Activated CD4-positive, alpha-beta T cell treated with anti-CD3 and anti-CD28 coated beads, Interleukin-2, Interleukin-4, amounts not matched to agents 100 ng/mL and 50 ng/mL, durations not matched to agents 16 hours and 8 hours (primary cell): ENCODE data around the gene ABCA3.

ENCODE experiments used
- DNase-seq: peaks from one replicate; pipeline ENCODE4 v3.0.0-alpha.2; 2020; ENCODE audit warnings: low spot score

ABCA3 gene

DNA sequence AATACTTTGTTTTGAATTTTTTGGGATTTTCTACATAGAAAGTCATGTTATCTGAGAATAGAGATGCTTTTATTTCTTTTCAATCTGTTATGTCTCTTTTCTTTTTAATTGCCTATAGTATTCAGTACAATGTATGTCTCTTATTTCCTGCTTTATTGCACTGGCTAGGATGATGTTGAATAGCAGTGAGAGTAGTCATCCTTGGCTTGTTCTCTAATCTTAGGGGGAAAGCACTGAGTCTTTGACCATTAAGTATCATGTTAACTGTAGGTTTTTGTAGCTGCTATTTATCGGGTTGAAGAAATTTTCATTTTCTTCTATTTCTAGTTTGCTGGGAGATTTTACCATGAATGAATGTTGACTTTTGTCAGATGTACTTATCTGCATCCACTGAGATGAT, 10.0 kb upstream of the ABCA3 start:
- no peak for DNase-seq

DNA sequence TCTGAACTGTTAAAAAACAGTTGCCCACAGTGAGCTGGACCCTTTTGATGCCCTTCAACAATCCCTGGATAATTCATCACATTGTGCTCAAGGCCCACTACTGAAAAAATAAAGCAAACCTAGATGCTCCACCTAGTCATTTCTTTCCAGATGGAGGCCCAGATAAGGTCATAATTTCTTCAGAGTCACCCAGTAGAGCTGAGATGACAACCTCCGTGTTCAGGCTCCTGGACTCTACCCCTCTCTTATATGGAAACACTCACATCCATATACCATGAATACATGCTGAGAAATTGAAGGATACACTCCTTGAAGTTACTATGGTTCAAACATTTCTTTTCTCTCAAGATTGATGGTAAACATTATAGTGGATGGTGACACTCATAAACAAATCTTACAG, 2.7 kb upstream of the ABCA3 start:
- DNase-seq = peak; percentile 39

DNA sequence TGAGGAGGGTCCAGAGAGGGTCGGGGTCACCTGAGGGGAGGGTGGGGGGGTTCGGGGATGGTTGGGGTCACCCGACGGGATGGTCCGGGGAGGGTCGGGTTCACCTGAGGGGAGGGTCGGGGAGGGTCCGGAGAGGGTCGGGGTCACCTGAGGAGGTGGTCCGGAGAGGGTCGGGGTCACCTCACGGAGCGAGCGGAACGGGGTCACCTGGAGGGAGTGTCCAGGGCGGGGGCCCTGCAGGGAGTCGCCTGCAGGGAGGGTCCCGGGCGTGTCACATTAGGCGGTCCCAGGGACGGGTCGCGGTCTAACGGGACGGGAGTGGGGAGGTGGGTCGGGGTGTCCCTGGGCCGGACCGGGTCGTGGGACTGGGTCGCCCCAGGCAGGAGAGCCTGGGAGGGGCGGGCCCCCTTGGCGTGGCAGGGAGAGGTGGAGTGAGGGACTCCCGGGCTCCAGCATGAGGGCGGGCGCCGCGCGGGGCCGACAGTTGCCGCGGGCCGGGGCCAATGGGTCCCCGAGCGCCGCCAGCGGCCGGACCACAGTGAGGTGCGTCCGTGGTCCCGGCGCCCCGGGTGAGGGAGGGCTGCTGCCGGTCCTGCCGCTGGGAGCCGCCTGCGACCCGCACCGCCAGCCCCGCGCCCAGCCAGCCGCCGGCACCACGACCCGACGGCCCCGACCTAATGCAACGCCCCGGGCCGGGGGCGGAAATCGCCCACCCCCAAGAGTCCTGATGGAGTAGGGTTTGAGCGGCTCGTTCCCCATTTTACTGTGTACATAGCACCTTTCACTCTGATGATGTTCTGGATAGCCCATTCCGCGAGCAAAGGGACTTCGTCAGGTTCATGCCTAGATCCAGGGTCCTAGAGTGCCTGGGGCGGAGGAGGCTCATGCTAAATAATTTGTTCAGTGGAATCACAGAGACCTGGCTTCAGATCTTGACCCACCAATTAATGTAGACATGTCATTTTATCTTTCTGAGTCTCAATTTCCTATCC, 1.2 kb upstream of the ABCA3 start:
- DNase-seq = no peak

DNA sequence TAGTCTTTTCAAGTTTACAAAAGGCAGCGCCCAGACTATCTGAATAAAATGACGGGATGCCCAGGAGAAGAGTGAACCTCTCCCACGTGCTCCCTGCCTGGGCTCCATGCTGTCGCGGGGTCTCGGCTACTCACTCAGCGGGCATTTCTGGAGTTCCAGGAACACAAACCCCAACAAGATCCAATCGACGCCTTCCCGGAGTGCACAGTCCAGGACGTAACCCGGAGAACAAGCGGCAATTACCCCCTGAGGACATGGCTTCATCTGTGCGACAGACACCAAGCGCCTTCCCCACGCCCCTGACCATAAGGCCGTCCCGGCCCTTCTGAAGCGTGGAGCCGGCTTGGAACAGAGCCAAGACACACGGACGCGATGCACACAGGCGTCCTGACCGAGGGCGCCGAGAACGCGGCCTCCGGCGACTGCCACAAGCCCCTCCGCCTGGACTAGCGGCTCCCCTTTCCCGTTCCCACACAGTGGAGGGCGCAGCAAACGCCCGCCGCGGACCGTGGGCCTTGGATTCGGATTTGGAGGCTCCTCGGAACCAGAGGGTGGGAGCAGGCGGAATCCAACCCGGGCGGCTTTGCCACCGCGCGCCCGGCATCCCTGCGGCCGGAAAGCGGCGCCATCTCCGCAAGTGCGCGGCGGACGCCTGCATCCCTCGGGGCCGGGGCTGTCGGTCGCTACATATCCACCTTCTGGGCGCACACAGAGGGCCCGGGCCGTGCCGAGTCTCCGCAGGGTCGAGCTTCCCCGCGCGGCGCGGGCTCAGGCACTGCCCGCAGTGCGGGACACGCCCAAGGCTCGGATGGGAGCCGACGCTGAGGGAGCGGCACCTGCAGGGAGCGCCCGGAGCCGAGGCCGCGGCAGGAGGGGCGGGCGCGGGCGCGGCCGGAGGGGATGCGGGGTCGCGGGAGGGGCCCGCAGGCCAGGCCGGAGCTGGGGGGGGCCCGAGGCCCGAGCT, 725 bp downstream of the ABCA3 start:
- peak; percentile 37 for DNase-seq

DNA sequence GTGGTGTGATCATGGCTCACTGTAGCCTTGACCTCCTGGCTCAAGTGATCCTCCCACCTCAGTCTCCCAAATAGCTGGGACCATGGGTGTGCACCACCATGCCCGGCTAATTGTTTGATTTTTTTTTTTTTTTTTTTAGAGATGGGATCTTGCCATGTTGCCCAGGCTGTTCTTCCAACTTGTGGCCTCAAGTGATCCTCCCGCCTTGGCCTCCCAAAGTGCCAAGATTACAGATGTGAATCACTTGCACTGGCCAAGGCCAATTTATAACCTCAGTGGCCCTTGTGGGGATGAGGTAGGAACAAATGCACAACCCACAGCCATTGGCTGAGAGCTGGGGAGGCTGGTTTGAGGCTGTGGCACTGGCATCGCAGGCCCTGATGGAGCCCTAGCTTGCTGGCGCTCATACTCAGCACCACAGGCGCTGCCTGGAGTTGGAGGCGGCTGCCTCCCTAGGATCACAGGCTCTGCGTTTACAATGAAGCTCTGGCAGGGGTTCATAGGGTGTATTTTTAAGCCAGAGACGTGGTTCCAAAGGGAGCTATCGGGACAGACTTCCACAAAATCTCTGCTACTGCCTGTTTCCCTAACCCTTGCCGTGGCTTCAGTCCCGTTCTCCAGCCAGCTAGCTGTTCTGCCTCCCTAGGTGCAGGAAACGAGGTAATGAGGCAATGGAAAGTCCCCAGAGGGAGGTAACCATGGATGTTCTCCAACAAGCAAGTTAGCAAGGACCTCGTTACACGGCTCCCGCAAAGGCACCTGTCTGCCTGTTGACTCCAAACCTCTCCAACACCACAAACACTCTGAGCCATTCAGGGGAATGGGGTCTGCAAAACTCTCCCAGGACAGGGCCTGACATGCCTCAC, 2.9 kb downstream of the ABCA3 start:
- DNase-seq = no peak

DNA sequence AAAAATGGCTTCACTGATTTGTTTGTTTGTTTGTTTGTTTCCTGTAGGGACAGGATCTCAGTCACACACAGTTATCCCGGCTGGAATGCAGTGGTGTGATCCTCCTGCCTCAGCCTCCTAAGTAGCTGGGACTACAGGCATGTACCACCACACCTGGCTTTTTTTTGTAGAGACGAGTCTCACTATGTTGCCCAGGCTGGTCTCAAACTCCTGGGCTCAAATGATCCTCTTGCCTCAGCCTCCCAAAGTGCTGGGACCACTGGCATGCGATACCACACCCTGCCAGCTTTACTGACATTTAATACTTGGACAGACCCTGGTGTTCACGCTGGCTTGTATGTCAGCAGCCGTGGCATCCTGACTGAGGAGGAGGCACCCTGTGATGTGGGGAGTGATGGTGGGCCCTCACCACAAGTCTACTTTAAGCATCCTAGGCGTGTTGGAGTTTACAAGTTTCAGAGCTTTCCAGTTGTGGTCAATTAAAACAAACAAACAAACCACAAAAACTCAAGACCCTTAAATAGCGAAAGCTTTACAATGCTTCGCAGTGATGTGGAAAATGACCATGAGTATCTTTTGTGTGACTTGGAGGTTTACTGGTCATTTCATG, 5.1 kb downstream of the ABCA3 start:
- DNase-seq = no peak

DNA sequence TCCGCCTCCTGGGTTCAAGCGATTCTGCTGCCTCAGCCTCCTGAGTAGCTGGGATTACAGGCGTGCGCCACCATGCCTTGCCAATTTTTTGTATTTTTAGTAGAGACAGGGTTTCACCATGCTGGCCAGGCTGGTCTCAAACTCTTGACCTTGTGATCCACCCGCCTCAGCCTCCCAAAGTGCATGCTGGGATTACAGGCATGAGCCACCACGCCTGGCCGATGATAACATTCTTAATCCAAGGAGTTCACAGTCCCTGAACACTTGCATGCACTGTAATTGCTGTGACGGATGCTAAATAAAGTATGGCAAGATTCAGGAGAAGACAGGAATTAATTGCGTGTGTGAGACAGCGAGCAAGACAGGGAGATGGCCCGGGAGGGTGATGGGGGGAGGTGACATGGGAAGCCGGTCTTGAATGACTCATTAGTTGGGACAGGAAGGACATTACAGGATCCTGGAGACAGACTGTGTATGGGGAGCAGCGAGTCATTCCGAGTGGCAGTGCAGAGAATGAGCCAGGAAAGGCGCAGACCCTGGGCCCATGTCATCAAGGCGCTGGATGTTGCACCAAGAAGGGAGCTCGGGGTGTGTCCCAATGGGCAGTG, 6.7 kb downstream of the ABCA3 start:
- DNase-seq = no peak

DNA sequence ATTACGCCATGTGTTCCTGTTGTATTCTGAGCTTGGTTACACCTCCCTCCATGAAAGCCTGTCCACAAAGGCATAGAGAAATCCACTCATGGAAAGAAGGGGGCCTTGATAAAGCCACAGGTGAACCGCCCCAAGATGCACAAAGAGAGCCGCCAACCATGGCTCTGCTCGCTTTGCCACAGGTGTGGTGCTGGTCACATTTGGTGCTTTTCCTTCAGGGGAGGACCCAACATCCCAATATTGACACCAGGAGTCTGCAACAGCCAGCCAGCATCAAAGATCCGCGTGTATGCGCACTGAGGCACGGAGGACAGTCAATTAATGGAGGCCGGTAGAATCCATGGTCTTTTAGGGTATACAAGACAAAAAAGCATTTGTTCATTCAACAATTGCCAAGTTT, 7.3 kb downstream of the ABCA3 start:
- DNase-seq = no peak

DNA sequence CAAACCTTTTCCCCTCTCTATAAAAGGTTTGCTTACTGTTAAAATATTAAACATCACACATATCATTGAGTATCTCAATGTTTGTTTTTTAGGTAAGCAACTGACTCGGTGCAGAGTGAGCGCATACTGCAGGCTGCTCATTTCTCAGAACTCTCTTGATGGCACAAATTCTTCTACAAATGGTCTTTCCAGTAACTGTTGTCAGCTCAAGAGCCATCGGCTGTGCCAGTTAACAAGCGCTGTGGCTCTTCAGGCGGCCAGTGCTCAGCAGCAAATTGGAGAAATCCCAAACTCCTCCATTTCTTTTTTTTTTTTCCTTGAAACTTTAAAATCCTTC, 8.6 kb downstream of the ABCA3 start:
- DNase-seq = no peak

DNA sequence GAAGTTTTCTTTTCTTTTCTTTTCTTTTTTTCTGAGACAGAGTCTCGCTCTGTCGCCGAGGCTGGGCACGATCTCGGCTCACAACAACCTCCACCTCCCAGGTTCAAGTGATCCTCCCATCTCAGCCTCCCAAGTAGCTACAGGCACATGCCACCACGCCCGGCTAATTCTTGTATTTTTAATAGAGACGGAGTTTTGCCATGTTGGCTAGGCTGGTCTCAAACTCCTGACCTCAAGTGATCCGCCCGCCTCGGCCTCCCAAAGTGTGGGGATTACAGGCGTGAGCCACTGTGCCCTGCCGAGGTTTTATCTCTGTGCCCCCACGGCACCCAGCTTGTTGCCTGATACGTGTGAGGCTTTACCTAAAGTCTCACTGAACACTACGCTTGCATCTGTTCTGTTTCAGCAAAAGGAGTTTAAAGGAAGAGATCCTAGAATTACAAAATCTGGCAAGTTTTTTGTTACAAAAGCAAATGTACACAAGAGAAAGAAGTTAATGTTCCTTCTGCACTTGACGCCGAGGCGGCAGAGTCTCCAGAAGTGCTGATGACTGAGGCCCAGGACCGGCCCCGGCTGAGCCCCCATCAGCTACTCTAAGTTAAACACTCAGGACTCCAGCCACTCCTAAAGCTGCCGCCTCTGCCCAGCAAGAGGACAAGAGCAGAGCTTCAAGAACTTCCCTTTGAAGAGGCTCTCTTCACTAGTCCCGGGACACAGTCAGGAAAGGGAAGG, 9.2 kb downstream of the ABCA3 start:
- DNase-seq = no peak

DNA sequence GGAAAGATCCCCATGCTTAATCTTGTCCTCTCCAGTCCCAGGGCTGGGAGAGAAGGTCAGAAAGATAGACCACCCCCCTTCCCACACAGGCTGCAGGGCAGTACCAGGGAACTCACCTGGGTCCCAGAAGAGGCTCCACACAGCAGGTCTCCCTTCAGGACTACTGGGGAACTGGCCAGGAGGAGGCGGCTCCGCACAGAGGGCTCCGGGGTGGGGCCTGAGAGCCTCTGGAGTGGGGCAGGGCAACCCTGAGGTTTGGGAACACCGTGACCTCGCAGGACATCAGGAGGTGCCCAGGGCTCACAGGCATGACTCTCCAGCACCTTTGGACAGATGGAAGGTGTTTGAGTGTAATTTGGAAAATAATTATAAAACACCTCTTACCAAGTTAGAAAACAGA, 11.0 kb downstream of the ABCA3 start:
- no peak for DNase-seq

DNA sequence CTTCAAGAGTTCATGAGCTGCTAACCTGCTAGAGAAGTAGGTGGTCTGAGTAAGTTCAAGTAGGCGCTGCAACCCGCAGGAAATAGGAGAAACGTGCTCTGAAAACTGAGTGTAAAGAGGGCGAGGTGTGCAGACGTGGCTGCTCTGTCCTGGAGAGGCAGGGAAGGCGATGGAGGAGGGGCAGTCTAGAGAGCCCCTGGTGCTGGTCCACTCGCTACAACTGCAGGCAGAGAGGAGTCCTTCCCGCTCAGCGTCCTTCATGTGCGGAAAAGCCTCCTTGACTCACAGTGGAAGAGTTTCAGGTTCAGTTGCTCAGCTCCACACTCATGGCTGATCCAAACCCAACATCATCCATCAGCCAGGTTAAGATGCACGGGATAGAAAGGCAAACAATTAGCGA, 12.1 kb downstream of the ABCA3 start:
- no peak for DNase-seq

DNA sequence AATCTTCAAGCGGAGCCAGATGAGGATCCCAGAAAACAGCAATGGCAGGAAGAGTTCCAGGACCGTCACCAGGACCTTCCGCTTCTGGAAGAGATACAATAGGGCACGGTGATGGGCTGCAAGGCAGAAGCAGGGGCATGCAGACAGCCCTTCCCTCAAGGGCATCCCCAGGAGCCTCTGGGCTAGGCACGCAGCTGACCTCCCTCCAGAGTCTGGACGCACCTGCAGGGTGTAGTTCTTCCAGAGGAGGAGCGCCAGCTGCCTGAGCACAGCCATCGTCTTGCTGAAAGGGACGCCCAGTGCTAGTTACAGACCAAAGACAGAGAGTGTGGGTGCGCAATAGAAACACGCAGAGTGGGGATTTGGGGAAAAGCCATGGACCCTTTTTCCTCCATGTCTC, 14.3 kb downstream of the ABCA3 start:
- DNase-seq = no peak

DNA sequence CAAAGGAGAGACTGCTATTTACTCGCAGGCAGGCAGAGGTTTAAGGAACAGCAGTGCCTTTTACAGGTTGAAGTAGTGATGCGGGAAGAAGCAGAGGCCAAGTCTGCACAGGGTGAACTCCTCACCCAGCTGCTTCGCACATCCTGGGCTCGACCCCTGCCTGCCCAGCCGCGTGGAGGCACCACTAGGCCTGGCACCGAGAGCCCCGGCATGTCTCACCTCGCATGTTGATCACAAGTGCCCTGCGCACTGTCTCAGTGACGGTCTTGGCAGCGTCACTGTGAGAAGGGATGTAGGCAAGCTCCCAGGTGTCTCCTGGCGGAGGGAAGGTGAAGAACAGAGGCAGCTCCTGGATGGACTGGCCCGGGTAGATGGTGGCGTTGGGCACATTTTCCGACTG, 14.7 kb downstream of the ABCA3 start:
- DNase-seq = no peak

DNA sequence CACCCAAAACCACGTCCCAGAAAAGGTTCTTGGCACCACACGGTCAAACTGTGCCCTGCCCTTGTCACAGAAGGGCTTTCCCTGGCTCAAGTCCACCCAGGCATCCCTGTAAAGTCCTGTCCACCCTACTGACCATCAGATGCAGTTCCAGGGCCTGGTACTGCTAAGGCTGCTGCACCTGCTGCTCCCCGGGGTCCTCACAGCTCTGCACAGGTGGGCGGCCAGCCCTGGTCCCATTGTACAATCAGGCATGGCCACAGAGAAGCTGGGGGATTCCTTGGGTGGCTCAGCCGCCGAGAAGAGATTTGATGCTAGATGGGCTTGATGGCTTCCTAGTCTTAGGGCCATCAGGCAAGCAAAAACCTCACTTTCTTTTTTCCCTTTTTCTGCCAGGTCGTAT, 15.3 kb downstream of the ABCA3 start:
- no peak for DNase-seq

DNA sequence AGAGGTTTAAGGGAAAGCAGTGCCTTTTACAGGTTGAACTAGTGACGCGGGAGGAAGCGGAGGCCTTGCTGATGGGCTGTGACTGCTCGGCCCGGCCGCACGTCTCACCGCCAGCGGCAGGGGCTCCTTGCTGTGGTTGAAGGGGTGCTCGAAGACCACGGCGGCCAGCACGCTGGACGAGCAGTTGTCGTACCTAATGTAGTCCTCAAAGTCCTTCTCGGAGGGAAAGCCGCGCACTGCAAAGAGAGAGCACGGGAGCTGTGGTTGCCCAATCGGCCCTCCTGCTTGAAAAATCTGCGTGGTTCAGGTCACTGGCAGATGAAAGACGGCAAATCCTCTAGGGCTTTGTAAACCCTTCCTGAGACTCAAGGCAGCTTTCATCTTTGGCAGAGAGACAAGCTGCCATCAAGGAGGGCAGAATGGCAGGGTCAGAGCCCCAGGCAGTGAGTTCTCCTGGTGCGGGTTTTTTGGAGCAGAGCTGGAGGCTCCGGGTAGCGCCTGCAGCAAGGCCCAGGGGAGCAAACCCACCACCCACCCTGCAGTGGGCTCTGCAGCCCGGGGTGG, 16.1 kb downstream of the ABCA3 start:
- DNase-seq = no peak

DNA sequence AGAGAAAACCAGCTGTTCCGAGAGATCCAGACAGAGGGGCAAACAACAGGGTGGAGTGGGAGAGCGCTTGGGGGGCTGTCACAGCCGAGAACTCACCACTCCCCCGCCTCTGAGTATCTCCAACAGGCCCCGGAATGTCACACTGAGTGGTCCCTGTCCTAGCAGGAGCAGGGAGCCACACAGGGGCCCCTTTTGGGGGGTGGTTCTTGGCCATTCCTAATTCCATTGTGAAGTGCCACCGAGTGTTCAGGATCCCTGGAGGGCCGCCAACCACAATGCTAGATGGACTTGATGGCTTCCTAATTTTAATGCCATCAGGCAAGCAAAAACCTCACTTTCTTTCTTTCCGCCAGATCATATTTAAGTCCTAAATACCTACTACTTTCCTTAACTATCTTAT, 16.8 kb downstream of the ABCA3 start:
- DNase-seq = no peak

DNA sequence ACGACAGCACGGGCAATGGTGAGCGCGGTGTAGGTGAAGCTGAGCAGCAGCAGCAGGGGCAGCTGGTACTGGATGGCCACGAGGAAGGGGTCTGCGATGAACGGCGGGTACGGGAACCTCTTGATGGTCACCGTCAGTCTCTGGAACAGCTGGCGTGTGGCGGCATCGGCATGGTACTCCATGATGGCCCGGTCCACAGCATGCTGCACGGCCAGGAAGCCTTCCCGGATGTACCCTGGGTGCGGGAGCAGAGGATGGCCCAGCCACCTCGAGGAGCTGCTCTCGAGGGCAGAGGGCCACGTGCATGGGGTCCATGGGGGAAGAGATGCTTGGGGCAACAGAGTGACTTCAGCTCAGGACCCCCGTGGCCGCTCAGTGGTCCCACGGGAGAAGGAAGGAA, 20.9 kb downstream of the ABCA3 start:
- no peak for DNase-seq

DNA sequence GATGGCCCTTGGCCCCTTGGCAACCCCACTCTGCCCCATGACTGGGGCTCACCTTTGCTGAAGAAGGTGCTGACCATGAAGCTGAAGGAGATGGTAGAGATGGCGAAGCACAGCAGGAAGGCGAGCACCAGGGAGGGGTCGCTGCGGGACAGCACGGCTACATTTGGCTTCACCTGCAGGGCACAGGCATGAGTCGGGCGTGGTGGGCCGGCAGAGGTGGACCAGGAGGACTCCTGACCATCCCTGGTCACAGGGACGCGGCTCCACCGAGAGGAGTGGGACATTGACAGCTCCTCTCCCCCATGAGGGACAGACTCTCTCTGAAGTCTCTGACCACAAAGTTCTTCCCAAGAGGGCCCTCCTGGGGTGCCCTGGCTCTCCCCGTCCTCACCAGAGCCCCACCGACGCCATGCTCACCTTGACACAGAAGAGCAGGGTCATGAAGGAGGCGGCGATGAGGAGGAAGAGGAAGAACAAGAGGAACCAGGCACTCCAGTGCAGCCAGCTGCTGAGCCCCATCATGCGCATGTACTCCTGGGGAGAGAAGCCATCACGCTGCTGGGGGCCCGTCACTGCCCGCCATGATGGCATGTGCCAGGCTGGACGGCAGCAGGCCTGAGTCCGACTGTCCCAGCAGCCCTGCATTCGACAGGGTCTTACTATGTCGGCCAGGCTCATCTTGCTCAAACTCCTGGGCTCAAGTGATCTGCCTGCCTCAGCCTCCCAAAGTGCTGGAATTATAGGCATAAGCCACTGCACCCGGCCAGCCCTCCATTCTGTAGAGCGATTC, 23.1 kb downstream of the ABCA3 start:
- no peak for DNase-seq
